ENCODE measurements around the gene SLC37A4.

DNA sequence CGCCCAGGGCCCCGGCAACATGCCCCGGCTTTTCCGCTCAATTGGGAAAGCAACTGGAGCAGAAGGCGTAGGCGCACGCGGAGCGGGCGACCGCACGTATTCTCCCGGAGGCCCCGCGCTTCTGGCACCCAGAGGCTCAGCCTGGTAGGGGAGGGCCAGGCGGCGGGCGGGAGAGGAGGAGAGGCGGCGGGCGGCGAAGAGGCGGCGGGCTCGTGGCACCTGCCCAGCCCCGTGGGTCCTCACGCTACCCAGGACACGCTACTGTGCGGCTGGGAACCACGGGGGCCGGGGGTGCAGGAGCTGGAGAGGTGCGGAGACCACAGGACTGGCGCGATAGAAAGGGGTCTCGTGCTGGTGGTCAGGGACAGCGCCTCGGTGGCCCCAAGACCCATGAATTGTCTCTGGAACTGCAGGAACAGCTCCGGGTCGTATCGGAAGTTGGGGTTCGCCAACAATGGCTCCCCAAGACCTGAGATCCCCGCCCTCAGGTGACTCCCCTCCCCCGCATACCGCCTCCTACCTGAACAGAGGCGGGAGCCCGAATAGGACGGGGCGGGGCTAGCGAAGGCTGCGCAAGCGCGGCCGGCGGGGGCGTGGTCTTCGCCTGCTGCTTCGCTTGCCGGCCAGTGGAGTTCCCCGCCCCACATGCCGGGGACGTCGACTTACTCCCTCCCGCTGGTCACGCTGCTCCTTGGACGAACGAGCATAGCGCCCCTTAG, at the start of gene SLC37A4:
- TF ChIP-seq EZH2 (IDR thresholded peaks at IDR 0.05; ENCODE audit: insufficient read depth, poor library complexity, severe bottlenecking) (no peak), EZH2phosphoT487 (IDR thresholded peaks at IDR 0.05; ENCODE audit: insufficient read depth, low read depth) (no peak)

Data from GM23248 (cell line).